Tibial nerve (tissue), 4 donors: Measurements from ENCODE around the gene AGBL1. TPM values are rescaled to one million over a fixed set of nuclear protein-coding genes. Genes with fewer than 3 reads are reported as not detected.

ENCODE experiments used
- DNase-seq, 2 donors: peaks; one replicate each; pipeline ENCODE4 v3.0.0-alpha.2; 2019; ENCODE audit warnings: low spot score in 2 of 2
- H3K27ac ChIP-seq, 4 donors: fragments of 200-600 bp; sonication (generic) in 3 of 4; one replicate each; pipeline ENCODE4 v1.5.1; 2017 to 2019; ENCODE audit warnings: mild to moderate bottlenecking in 1 of 4
- H3K27me3 ChIP-seq, 2 donors: fragments of 200-600 bp; sonication (generic) in 1 of 2; one replicate each; pipeline versions ENCODE4 v1.5.1 to v1.6.0; 2017 to 2019
- H3K36me3 ChIP-seq, 3 donors: fragments of 200-600 bp; sonication (generic); one replicate each; pipeline ENCODE4 v1.5.1; 2018 to 2019
- H3K4me1 ChIP-seq, 4 donors: fragments of 200-600 bp; sonication (generic) in 3 of 4; one replicate each; pipeline ENCODE4 v1.5.1; 2017 to 2019
- H3K4me3 ChIP-seq, 4 donors: fragments of 200-600 bp; sonication (generic) in 3 of 4; one replicate each; pipeline ENCODE4 v1.5.1; 2017 to 2019; ENCODE audit warnings: mild to moderate bottlenecking in 1 of 4, moderate library complexity in 1 of 4
- H3K9me3 ChIP-seq, 4 donors: fragments of 200-600 bp; sonication (generic) in 3 of 4; one replicate each; pipeline ENCODE4 v1.5.1; 2017 to 2019
- EP300 ChIP-seq, 2 donors: sonication (generic); formaldehyde crosslinking; IDR thresholded peaks; one replicate each; pipeline ENCODE4 v1.6.1; 2017; ENCODE audit warnings: antibody characterized with exemption in 2 of 2, mild to moderate bottlenecking in 1 of 2
- POLR2A ChIP-seq, 2 donors: fragments of 450-650 bp; IDR thresholded peaks; one replicate each; pipeline ENCODE4 v1.6.1; 2017; ENCODE audit warnings: antibody characterized with exemption in 2 of 2, mild to moderate bottlenecking in 2 of 2, moderate library complexity in 2 of 2
- WGBS, 2 donors: methylation state at CpG; one replicate each; pipeline ENCODE4 v1.1.5; 2018; 5-methylcytosine and 5-hydroxymethylcytosine counted together
- total RNA-seq, 4 donors: library from RNA; depleted of rRNA; stranded (reverse); fragments of >200 nt; gene quantifications; one replicate each; pipeline ENCODE4 v1.1.0, GENCODE V29; 2016
- TF ChIP-seq, protein P1 (sequence below), 5 experiments: fragments of 200-600 bp in 3 of 5; fragments of 450-650 bp in 2 of 5; sonication (generic) in 3 of 5; IDR thresholded peaks; one replicate each; pipeline ENCODE4 v1.5.1; 2016 to 2019; ENCODE audit warnings: antibody characterized with exemption in 5 of 5, mild to moderate bottlenecking in 3 of 5, moderate library complexity in 2 of 5

AGBL1 gene
- total RNA-seq, 4 donors from 2014 or later = under 0.01 to 1.2 (median 0.21) TPM; not detected in 1

DNA sequence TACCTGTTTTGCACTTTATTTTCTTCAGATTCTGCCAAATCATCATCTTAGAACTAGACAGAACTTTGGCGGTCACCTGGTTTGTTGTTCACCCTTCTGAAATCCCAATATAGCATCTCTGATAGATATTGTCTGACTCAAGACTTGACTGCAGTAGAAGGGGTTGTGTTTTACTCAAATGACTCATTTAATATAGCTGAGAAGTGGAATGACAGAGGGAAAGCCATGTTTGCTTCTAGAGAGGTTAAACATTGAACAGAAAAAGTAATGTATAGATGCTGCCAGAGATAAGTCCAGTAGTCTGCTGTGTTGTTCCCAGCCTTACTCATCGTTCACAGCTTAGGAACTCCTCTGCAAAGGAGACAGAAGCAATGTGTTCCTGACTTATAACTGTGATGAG, 402.0 kb downstream of the AGBL1 start:
- Histone ChIP-seq H3K27me3 (no peaks in the 10 kb centered on the region), H3K36me3 (no peaks in the 10 kb centered on the region), H3K4me1 (no peaks in the 10 kb centered on the region), H3K4me3 (no peak overlapping the region), H3K9me3 (no peaks in the 10 kb centered on the region), H3K27ac (no peak overlapping the region)
- 86 to 88% methylated on average over 2 of the region's 2 CpGs for WGBS, 2 donors
- TF ChIP-seq EP300 (IDR thresholded peaks at IDR 0.05) (no peak), POLR2A (IDR thresholded peaks at IDR 0.05) (no peak)
- no peak for DNase-seq

DNA sequence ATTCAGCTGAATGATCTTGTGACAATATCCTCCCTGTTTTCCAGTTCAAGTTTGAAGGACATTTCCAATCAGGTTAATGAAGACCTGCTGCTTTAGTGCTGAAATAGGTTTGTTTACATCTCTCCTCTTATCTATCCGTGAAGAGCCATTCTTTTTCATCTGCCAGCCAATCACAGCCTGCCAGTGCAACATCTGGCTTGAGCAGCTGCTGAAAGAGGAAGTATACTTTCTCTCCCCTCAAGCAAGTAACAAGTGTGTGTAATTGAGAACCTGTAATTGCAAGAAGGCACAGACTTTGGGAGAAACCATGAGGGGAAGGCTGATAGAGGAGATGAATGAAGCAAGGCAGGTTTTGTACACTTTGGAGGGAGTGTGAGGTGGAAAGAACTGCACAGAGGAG, 404.3 kb downstream of the AGBL1 start:
- 9 to 14% methylated on average over 1 of the region's 1 CpG for WGBS, 2 donors
- no peak for DNase-seq

DNA sequence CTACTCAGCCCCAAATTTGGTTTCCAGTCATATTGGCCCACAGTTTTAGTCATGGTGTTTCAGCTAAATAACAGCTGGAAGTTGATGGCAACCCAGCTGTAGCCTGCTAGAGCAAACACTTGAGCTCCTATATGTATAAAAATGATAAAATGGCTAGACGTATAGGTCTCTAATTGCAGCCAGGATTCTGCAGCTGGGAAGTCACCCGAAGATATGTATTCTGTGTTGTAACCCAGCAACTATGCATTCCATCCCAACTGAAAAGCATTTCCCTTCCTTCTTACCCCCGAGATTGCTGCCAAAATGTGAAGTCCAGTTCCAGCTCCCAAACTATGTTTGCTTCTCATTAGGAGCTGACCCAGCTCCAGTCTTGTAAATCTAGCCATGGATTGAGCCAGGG, 408.4 kb downstream of the AGBL1 start:
- no peaks in the 10 kb centered on the region for H3K4me1 ChIP-seq
- H3K27me3 ChIP-seq = no peaks in the 10 kb centered on the region
- no peaks in the 10 kb centered on the region for H3K9me3 ChIP-seq
- 73 to 80% methylated on average over 3 of the region's 3 CpGs for WGBS, 2 donors
- no peaks in the 10 kb centered on the region for H3K36me3 ChIP-seq
- TF ChIP-seq, protein P1, sequence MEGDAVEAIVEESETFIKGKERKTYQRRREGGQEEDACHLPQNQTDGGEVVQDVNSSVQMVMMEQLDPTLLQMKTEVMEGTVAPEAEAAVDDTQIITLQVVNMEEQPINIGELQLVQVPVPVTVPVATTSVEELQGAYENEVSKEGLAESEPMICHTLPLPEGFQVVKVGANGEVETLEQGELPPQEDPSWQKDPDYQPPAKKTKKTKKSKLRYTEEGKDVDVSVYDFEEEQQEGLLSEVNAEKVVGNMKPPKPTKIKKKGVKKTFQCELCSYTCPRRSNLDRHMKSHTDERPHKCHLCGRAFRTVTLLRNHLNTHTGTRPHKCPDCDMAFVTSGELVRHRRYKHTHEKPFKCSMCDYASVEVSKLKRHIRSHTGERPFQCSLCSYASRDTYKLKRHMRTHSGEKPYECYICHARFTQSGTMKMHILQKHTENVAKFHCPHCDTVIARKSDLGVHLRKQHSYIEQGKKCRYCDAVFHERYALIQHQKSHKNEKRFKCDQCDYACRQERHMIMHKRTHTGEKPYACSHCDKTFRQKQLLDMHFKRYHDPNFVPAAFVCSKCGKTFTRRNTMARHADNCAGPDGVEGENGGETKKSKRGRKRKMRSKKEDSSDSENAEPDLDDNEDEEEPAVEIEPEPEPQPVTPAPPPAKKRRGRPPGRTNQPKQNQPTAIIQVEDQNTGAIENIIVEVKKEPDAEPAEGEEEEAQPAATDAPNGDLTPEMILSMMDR (IDR thresholded peaks at IDR 0.05) = no peak
- no peak for TF ChIP-seq POLR2A (IDR thresholded peaks at IDR 0.05)
- no peak for TF ChIP-seq EP300 (IDR thresholded peaks at IDR 0.05)
- H3K27ac ChIP-seq = no peak overlapping the region
- no peak for DNase-seq
- no peak overlapping the region for H3K4me3 ChIP-seq

More for the DNA sequence above, 404.3 kb downstream of the AGBL1 start:
- no peak overlapping the region for H3K27ac ChIP-seq
- H3K4me3 ChIP-seq = no peak overlapping the region
- TF ChIP-seq POLR2A (IDR thresholded peaks at IDR 0.05) (no peak), EP300 (IDR thresholded peaks at IDR 0.05) (no peak)
- TF ChIP-seq, protein P1 (IDR thresholded peaks at IDR 0.05) = no peak
- no peaks in the 10 kb centered on the region for H3K36me3 ChIP-seq
- no peaks in the 10 kb centered on the region for H3K4me1 ChIP-seq
- H3K27me3 ChIP-seq = no peaks in the 10 kb centered on the region
- no peaks in the 10 kb centered on the region for H3K9me3 ChIP-seq

DNA sequence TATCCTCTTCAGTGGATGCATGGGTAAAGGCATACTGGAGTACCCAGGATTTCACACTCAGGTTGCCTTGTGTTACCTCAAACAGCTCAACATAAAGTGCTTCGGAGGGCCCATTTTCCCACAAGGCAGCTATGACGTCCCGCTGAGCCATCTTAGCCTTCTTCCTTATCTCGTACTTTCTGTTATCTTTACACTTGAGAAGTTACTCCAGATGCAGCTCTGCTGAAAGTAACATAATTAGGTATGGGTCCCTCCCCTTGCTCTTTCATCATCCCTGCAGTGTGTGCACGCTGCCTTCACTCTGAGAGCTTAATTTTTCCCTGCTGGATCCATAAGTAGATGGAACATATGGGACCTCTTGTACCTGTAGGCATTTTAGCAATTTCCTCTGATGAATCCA, 410.3 kb downstream of the AGBL1 start:
- DNase-seq = no peak
- Histone ChIP-seq H3K27me3 (no peaks in the 10 kb centered on the region), H3K9me3 (no peaks in the 10 kb centered on the region), H3K36me3 (no peaks in the 10 kb centered on the region), H3K4me1 (no peaks in the 10 kb centered on the region), H3K27ac (no peak overlapping the region), H3K4me3 (no peak overlapping the region)
- TF ChIP-seq EP300 (IDR thresholded peaks at IDR 0.05) = no peak
- no peak for TF ChIP-seq POLR2A (IDR thresholded peaks at IDR 0.05)
- TF ChIP-seq, protein P1 (IDR thresholded peaks at IDR 0.05) = no peak
- 82 to 85% methylated on average over 5 of the region's 5 CpGs for WGBS, 2 donors

DNA sequence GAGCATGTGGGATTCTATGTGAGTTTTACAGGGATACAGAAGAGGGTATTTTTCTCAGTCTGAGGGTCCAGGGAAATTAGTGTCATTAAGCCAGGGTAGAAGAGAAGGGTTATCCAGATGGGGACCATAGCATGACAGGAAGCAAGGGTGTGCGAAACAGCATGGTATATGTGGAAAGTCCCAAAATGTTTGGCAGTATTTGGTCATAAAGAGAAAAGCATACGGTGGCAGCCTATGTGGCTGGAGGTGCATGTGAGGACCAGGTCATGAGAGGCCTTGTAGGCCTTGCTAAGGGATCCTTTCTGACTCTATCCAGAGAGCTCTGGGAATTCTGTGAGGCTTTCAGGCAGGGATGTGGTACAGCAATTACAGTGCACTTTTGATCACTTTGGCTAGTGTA, 411.4 kb downstream of the AGBL1 start:
- TF ChIP-seq, protein P1 (IDR thresholded peaks at IDR 0.05) = no peak
- TF ChIP-seq EP300 (IDR thresholded peaks at IDR 0.05) (no peak), POLR2A (IDR thresholded peaks at IDR 0.05) (no peak)
- H3K4me1 ChIP-seq = no peaks in the 10 kb centered on the region
- no peak overlapping the region for H3K27ac ChIP-seq
- H3K4me3 ChIP-seq = no peak overlapping the region
- WGBS, 2 donors = 85 to 89% methylated on average over 2 of the region's 2 CpGs
- no peaks in the 10 kb centered on the region for H3K36me3 ChIP-seq
- H3K9me3 ChIP-seq = no peaks in the 10 kb centered on the region
- DNase-seq = no peak
- H3K27me3 ChIP-seq = no peaks in the 10 kb centered on the region

DNA sequence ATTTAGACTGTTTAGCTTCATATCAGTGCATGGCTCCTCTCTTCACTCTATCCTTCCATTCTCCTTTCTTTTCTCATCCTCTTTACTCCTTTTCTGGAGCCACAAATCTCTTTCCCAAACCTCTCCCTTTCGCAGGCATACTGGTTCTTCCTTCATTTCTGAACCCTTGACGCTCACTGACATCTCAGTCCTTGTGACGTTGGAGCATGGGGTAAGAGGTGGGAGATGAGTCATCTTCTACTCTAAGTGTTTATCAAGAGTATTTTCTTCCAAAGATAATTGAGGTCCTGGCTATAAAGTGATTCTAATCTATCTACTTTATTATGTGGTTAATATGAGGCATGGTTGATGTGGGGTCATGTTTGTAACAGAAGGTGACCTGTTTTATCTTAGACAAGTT, 414.2 kb downstream of the AGBL1 start:
- no peak for DNase-seq
- Histone ChIP-seq H3K9me3 (no peaks in the 10 kb centered on the region), H3K27me3 (no peaks in the 10 kb centered on the region), H3K36me3 (no peaks in the 10 kb centered on the region), H3K27ac (no peak overlapping the region), H3K4me1 (no peaks in the 10 kb centered on the region), H3K4me3 (no peak overlapping the region)
- TF ChIP-seq POLR2A (IDR thresholded peaks at IDR 0.05) (no peak), EP300 (IDR thresholded peaks at IDR 0.05) (no peak)
- TF ChIP-seq, protein P1 (IDR thresholded peaks at IDR 0.05) = no peak
- 74 to 83% methylated on average over 3 of the region's 3 CpGs for WGBS, 2 donors
